Endothelial cell of umbilical vein (primary cell): ENCODE results near the gene ANKFN1. TPM values are rescaled to one million over a fixed set of nuclear protein-coding genes. Genes with fewer than 3 reads are reported as not detected.

Experiments used
- BruUV-seq: library from RNA; stranded (reverse); fragments of 400-500 nt; replicated peaks from 2 replicates; lab custom pipeline; 2021; lab: Mats Ljungman, UMichigan
- CTCF ChIA-PET: fragments of 300-600, 350-600 bp; sonication (Branson Sonifier 250); formaldehyde crosslinking; loops from one replicate; lab custom pipeline; 2021; ENCODE audit warnings: antibody characterized with exemption, inconsistent platforms; lab: Charles Lee
- POLR2A ChIA-PET: fragments of 300-600, 350-600 bp; sonication (Branson Sonifier 250); formaldehyde crosslinking; loops from one replicate; lab custom pipeline; 2021; ENCODE audit warnings: antibody characterized with exemption, inconsistent platforms; lab: Charles Lee
- DNase-seq: peaks from one replicate; pipeline ENCODE4 v3.0.0-alpha.2; 2011; ENCODE audit warnings: low read depth, low spot score
- FAIRE-seq: peaks from 2 replicates; lab custom pipeline; 2011; peaks lifted over from hg19 to GRCh38; lab: Jason Lieb, UNC
- H2AFZ ChIP-seq: 2 replicates; pipeline ENCODE4 v1.6.0; 2012; ENCODE audit warnings: low read depth, low read length, control low read depth, inconsistent platforms
- H3K27ac ChIP-seq: 2 replicates; pipeline ENCODE4 v1.5.1; 2011; ENCODE audit warnings: low read depth, mild to moderate bottlenecking, control low read depth, low read length, moderate library complexity; ENCODE audit not compliant: insufficient read depth
- H3K27me3 ChIP-seq, 2 experiments: 2 replicates each; pipeline versions ENCODE4 v1.6.0 to v1.6.1; 2011; ENCODE audit warnings: low read length in 2 of 2, mixed read lengths in 1 of 2; ENCODE audit not compliant: control insufficient read depth in 2 of 2, insufficient read depth in 2 of 2
- H3K36me3 ChIP-seq, 2 experiments: 2 replicates in 1 of 2; 3 replicates in 1 of 2; pipeline ENCODE4 v1.5.1; 2011; ENCODE audit warnings: low read length in 2 of 2, mild to moderate bottlenecking in 1 of 2, moderate library complexity in 1 of 2; ENCODE audit not compliant: control insufficient read depth in 2 of 2, insufficient read depth in 2 of 2; ENCODE audit errors: extremely low read depth in 1 of 2
- H3K4me1 ChIP-seq: 3 replicates; pipeline ENCODE4 v1.5.1; 2011; ENCODE audit warnings: mild to moderate bottlenecking, low read length; ENCODE audit not compliant: control insufficient read depth, insufficient read depth; ENCODE audit errors: extremely low read depth
- H3K4me2 ChIP-seq: 2 replicates; pipeline ENCODE4 v1.6.1; 2011; ENCODE audit warnings: low read length, control low read depth, mixed read lengths; ENCODE audit not compliant: insufficient read depth
- H3K4me3 ChIP-seq, 3 experiments: fragments of 200-600 bp in 1 of 3; sonication (generic), shearing (Covaris generic) in 1 of 3; replicated peaks in 1 of 3; 2 replicates each; pipeline ENCODE4 v1.5.1; 2011 to 2016; ENCODE audit warnings: control low read depth in 3 of 3, low read length in 3 of 3, mild to moderate bottlenecking in 2 of 3, inconsistent platforms in 1 of 3, low read depth in 1 of 3, moderate library complexity in 1 of 3; ENCODE audit not compliant: insufficient read depth in 1 of 3
- H3K79me2 ChIP-seq: 2 replicates; pipeline ENCODE4 v1.6.0; 2012; ENCODE audit warnings: low read length, inconsistent platforms; ENCODE audit not compliant: control insufficient read depth, insufficient read depth
- H3K9ac ChIP-seq: replicated peaks from 2 replicates; pipeline ENCODE3; 2011; ENCODE audit warnings: low read length, control low read depth; ENCODE audit not compliant: insufficient read depth; ENCODE audit errors: extremely low read depth
- H3K9me1 ChIP-seq: replicated peaks from 3 replicates; pipeline ENCODE4 v1.6.0; 2011; ENCODE audit warnings: mild to moderate bottlenecking, low read length; ENCODE audit not compliant: control insufficient read depth, insufficient read depth; ENCODE audit errors: extremely low read depth
- H3K9me3 ChIP-seq: replicated peaks from 2 replicates; pipeline ENCODE4 v1.5.1; 2012; ENCODE audit warnings: low read length, inconsistent platforms; ENCODE audit not compliant: control insufficient read depth, insufficient read depth
- H4K20me1 ChIP-seq: replicated peaks from 2 replicates; pipeline ENCODE3; 2011; ENCODE audit warnings: mild to moderate bottlenecking, low read length; ENCODE audit not compliant: control insufficient read depth, insufficient read depth; ENCODE audit errors: extremely low read depth
- CTCF ChIP-seq, 2 donors: IDR thresholded peaks; 1 replicate in 1 of 2; 2 replicates in 1 of 2; pipeline ENCODE4 v1.5.1; 2011; ENCODE audit warnings: low read length in 2 of 2, mild to moderate bottlenecking in 2 of 2, moderate library complexity in 2 of 2, control low read depth in 1 of 2, inconsistent platforms in 1 of 2, low read depth in 1 of 2; ENCODE audit not compliant: insufficient read depth in 1 of 2; ENCODE audit errors: extremely low read depth in 1 of 2
- MAX ChIP-seq: IDR thresholded peaks from 2 replicates; pipeline ENCODE4 v1.6.1; 2011; ENCODE audit not compliant: insufficient read depth, insufficient read length
- MYC ChIP-seq: IDR thresholded peaks from one replicate; pipeline ENCODE4 v1.6.1; 2011; ENCODE audit warnings: mild to moderate bottlenecking, low read depth, low read length
- POLR2AphosphoS5 ChIP-seq: IDR thresholded peaks from 2 replicates; pipeline ENCODE4 v1.6.1; 2012; ENCODE audit warnings: low read depth, mild to moderate bottlenecking, control low read depth, low read length, moderate library complexity; ENCODE audit not compliant: insufficient read depth
- dilution Hi-C: fragments of 300-500 bp; cut with MboI; formaldehyde crosslinking; loops from one replicate; pipeline ENCODE4 v1.15.0; 2019; ENCODE audit warnings: low sequenced_read_pairs; ENCODE audit not compliant: extremely low pct_ligation_motif_present
- intact Hi-C: fragments of 100-400 bp; cut with micrococcal nuclease; formaldehyde crosslinking; loops from one replicate; pipeline ENCODE4 v1.10.0; 2022
- polyA plus RNA-seq, 4 experiments: library from polyadenylated mRNA; depleted of rRNA in 3 of 4; stranded (reverse) in 3 of 4; unstranded in 1 of 4; fragments of >200 nt; gene quantifications; 2 replicates each; pipeline versions ENCODE4 v1.2.1 to v1.2.3, GENCODE V29; 2011 to 2012; ENCODE audit warnings: missing spikeins in 1 of 4
- total RNA-seq: library from RNA; stranded (reverse); gene quantifications from 2 replicates; pipeline ENCODE4 v1.2.3, GENCODE V29; 2021

The ANKFN1 gene
- total and polyA plus RNA-seq, 2 donors (not counting 3 experiments of a cell fraction or from before 2014, with no cell fraction given): 0.15 TPM; not detected in 1

- BruUV-seq: no TSS peak
- no peak for DNase-seq
- intact Hi-C loops: no loop called here
- H3K79me2 ChIP-seq: no peaks in the 10 kb centered on the region
- no peak overlapping the region for H2AFZ ChIP-seq
- no peaks in the 10 kb centered on the region for H3K9me1 ChIP-seq
- no peak overlapping the region for H3K4me2 ChIP-seq
- H4K20me1 ChIP-seq: no peaks in the 10 kb centered on the region
- no peak overlapping the region for H3K4me3 ChIP-seq
- no peaks in the 10 kb centered on the region for H3K9me3 ChIP-seq
- H3K4me1 ChIP-seq: no peaks in the 10 kb centered on the region
- no peaks in the 10 kb centered on the region for H3K27me3 ChIP-seq
- no peaks in the 10 kb centered on the region for H3K36me3 ChIP-seq
- FAIRE-seq: no peak
- ChIA-PET CTCF (no interaction called here), POLR2A (no interaction called here)
- no peak overlapping the region for H3K9ac ChIP-seq
- dilution Hi-C loops: no loop called here
- H3K27ac ChIP-seq: no peak overlapping the region
- no peak for TF ChIP-seq MAX
Observed at GRCh38 chr17:56448371-56448770, 295.1 kb downstream of the ANKFN1 start.

GRCh38 chr17:56449176-56449575 is 295.9 kb downstream of the ANKFN1 start:
- Histone ChIP-seq H3K4me3 (no peak overlapping the region), H3K27me3 (no peaks in the 10 kb centered on the region), H3K4me1 (no peaks in the 10 kb centered on the region), H3K9me3 (no peaks in the 10 kb centered on the region), H3K4me2 (no peak overlapping the region), H2AFZ (no peak overlapping the region), H3K9me1 (no peaks in the 10 kb centered on the region), H4K20me1 (no peaks in the 10 kb centered on the region), H3K27ac (no peak overlapping the region), H3K9ac (no peak overlapping the region), H3K36me3 (no peaks in the 10 kb centered on the region), H3K79me2 (no peaks in the 10 kb centered on the region)
- FAIRE-seq: no peak
- POLR2A ChIA-PET: no interaction called here
- dilution Hi-C loops (no loop called here), intact Hi-C loops (no loop called here)
- CTCF ChIA-PET: no interaction called here
- TF ChIP-seq POLR2AphosphoS5 (no peak), MYC (no peak), CTCF (IDR thresholded peaks at IDR 0.05; ENCODE audit: extremely low read depth in 1 of 2, insufficient read depth in 1 of 2, low read depth in 1 of 2, low read length in 2 of 2) (no peak)
- no peak for DNase-seq
- no TSS peak for BruUV-seq
